ENCODE data around the gene GJA5. TPM values are rescaled to one million over a fixed set of nuclear protein-coding genes. Genes with fewer than 3 reads are reported as not detected.

Gene GJA5
- total RNA-seq, 2 experiments from 2014 or later: not detected

GRCh38 chr1:147781056-147781471 lies 20.7 kb upstream of the GJA5 start:
- CTCF ChIA-PET: interaction anchor here (1.3 to 1.7 kb wide), 2 partner anchors 112 to 154 kb away, joined by 3 to 4 read pairs; no protein-coding TSS in a partner anchor
- no peaks in the 10 kb centered on the region for H3K9me3 Mint-ChIP-seq
- H3K4me3 Mint-ChIP-seq: no peak overlapping the region
- H3K36me3 Mint-ChIP-seq (ENCODE audit: low read depth): no peaks in the 10 kb centered on the region
- no peak for DNase-seq
- H3K4me1 Mint-ChIP-seq: no peaks in the 10 kb centered on the region
- POLR2A ChIA-PET: no interaction called here
- H3K27me3 Mint-ChIP-seq: peaks cover 16% of the 10 kb centered on the region
- H3K27ac Mint-ChIP-seq: no peak overlapping the region

DNA sequence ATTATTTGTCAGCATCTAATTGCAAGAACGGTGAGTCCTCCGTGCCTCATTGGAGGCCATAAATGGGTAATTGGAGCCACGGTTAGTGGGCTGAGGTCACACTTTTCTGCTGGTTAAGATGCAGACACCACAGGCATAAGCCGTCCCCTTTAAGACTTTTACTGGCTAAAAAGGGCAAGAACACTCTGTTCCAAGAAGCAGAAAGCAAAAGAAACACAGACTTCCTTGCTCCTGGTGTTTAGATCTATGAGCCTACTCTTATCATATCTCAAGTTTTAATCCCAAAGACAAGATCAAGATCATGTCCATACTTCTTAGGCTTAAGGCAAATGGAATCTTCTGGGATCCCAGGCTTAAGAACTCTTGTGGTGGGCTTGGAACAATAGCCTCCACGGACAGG lies 17.3 kb upstream of the GJA5 start:
- CTCF ChIA-PET: no interaction called here
- H3K27ac Mint-ChIP-seq: no peak overlapping the region
- POLR2A ChIA-PET: no interaction called here
- H3K9me3 Mint-ChIP-seq: no peaks in the 10 kb centered on the region
- no peaks in the 10 kb centered on the region for H3K36me3 Mint-ChIP-seq (ENCODE audit: low read depth)
- H3K4me1 Mint-ChIP-seq: no peaks in the 10 kb centered on the region
- peaks cover 25% of the 10 kb centered on the region for H3K27me3 Mint-ChIP-seq
- no peak overlapping the region for H3K4me3 Mint-ChIP-seq
- no peak for DNase-seq

DNA sequence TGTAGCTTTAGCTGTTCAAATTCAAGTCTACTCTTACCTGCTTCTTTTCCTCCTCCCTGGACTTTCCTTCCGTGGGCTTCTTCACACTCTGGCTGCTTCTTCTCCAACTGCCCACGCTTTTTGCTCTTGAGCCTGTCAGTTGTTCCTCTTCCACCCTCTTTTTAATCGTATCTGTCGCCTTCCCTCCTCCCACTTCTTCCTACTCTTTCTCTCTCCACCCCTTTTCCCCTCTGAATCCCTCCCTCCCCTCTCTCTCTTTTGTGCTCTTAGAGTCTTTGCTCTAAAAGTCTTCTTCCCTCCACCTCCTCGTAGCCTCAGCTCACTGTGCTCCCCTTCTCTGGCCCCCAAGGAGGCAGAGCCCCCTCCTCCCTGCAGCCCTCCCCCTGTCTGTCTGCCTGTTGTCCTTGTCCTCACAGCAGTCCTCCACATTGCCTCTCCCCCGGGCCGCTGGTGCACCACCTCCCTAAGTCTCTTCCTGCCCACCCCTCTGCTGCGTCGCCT lies 12.9 kb upstream of the GJA5 start:
- POLR2A ChIA-PET: no interaction called here
- H3K27me3 Mint-ChIP-seq: peaks cover 26% of the 10 kb centered on the region
- DNase-seq: no peak
- H3K9me3 Mint-ChIP-seq: no peaks in the 10 kb centered on the region
- no peak overlapping the region for H3K4me3 Mint-ChIP-seq
- CTCF ChIA-PET: no interaction called here
- H3K36me3 Mint-ChIP-seq (ENCODE audit: low read depth): no peaks in the 10 kb centered on the region
- no peak overlapping the region for H3K27ac Mint-ChIP-seq
- H3K4me1 Mint-ChIP-seq: no peaks in the 10 kb centered on the region

DNA sequence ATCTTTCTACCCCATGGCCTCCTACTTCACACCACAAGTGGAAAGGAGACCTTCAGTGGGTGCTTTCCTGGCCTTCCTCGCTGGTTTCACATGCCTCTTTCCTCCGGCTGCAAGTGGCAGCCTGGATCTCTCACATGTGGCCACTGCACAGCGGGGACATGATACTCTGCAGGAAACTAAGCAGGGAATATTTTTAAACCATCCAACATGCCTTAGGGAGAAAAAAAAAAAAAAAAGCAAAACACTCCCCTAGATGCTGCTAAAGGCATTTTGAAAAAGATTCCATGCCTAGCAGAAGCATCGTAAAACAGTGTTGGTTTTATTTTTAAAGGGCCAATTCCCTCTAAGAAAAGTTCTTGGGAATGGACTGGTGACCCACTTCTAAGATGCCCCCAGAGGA lies 12.2 kb upstream of the GJA5 start:
- H3K27ac Mint-ChIP-seq: no peak overlapping the region
- no peak for DNase-seq
- CTCF ChIA-PET: no interaction called here

GRCh38 chr1:147771226-147772125 lies 11.1 kb upstream of the GJA5 start:
- POLR2A ChIA-PET: no interaction called here
- CTCF ChIA-PET: no interaction called here
- peaks cover 21% of the 10 kb centered on the region for H3K27me3 Mint-ChIP-seq
- H3K4me3 Mint-ChIP-seq: no peak overlapping the region
- DNase-seq: no peak
- no peaks in the 10 kb centered on the region for H3K4me1 Mint-ChIP-seq
- H3K27ac Mint-ChIP-seq: no peak overlapping the region
- no peaks in the 10 kb centered on the region for H3K36me3 Mint-ChIP-seq (ENCODE audit: low read depth)
- no peaks in the 10 kb centered on the region for H3K9me3 Mint-ChIP-seq

More for the DNA sequence above, 12.2 kb upstream of the GJA5 start:
- POLR2A ChIA-PET: no interaction called here
- H3K4me1 Mint-ChIP-seq: no peaks in the 10 kb centered on the region
- no peak overlapping the region for H3K4me3 Mint-ChIP-seq
- no peaks in the 10 kb centered on the region for H3K9me3 Mint-ChIP-seq
- no peaks in the 10 kb centered on the region for H3K36me3 Mint-ChIP-seq (ENCODE audit: low read depth)
- H3K27me3 Mint-ChIP-seq: peaks cover 26% of the 10 kb centered on the region

DNA sequence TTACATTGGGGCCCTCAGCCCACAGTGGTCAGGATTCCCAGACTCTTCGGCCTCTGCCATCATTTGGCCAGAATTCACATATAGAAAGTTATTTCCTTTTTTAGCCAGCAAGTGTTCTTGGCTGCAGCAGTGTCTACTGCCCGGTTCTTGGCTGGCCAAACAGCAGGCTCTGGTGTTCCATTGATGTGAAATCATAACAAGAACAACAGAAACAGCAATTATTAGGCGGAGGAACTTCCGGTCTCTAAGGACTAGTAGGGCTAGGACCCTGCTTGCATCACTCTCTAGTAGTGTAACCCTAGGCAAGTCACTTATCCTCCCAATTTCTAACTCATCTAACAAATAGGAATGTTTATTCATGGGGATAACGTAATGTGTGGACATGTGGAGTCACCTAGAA lies 8.7 kb upstream of the GJA5 start:
- H3K9me3 Mint-ChIP-seq: no peaks in the 10 kb centered on the region
- peaks cover 16% of the 10 kb centered on the region for H3K27me3 Mint-ChIP-seq
- no peaks in the 10 kb centered on the region for H3K36me3 Mint-ChIP-seq (ENCODE audit: low read depth)
- H3K27ac Mint-ChIP-seq: no peak overlapping the region
- no peak for DNase-seq
- peaks cover under 1% of the 10 kb centered on the region for H3K4me1 Mint-ChIP-seq
- ChIA-PET CTCF (no interaction called here), POLR2A (no interaction called here)
- H3K4me3 Mint-ChIP-seq: no peak overlapping the region

- POLR2A ChIA-PET: no interaction called here
- CTCF ChIA-PET: no interaction called here
- no peak overlapping the region for H3K27ac Mint-ChIP-seq
- no peaks in the 10 kb centered on the region for H3K9me3 Mint-ChIP-seq
- H3K4me3 Mint-ChIP-seq: no peak overlapping the region
- H3K4me1 Mint-ChIP-seq: peaks cover 2% of the 10 kb centered on the region
- no peak for DNase-seq
- peaks cover 14% of the 10 kb centered on the region for H3K27me3 Mint-ChIP-seq
- H3K36me3 Mint-ChIP-seq (ENCODE audit: low read depth): no peaks in the 10 kb centered on the region
Observed at GRCh38 chr1:147768582-147768981, 8.2 kb upstream of the GJA5 start.

- Mint-ChIP-seq H3K9me3 (no peaks in the 10 kb centered on the region), H3K4me3 (no peak overlapping the region), H3K36me3 (ENCODE audit: low read depth) (no peaks in the 10 kb centered on the region), H3K4me1 (peaks cover 5% of the 10 kb centered on the region), H3K27me3 (peaks cover 10% of the 10 kb centered on the region), H3K27ac (no peak overlapping the region)
- POLR2A ChIA-PET: no interaction called here
- CTCF ChIA-PET: no interaction called here
- no peak for DNase-seq
Observed at GRCh38 chr1:147768101-147768500, 7.7 kb upstream of the GJA5 start.

GRCh38 chr1:147762233-147763024 lies 2.0 kb upstream of the GJA5 start:
- H3K36me3 Mint-ChIP-seq (ENCODE audit: low read depth): no peaks in the 10 kb centered on the region
- DNase-seq: no peak
- peak overlapping the region; percentile 26 for H3K27ac Mint-ChIP-seq
- H3K4me3 Mint-ChIP-seq: no peak overlapping the region
- H3K9me3 Mint-ChIP-seq: no peaks in the 10 kb centered on the region
- peaks cover 23% of the 10 kb centered on the region for H3K4me1 Mint-ChIP-seq
- CTCF ChIA-PET: no interaction called here
- no peaks in the 10 kb centered on the region for H3K27me3 Mint-ChIP-seq
- POLR2A ChIA-PET: no interaction called here

GRCh38 chr1:147758379-147759100 lies 1.9 kb downstream of the GJA5 start:
- DNase-seq: no peak
- peaks cover 21% of the 10 kb centered on the region for H3K4me1 Mint-ChIP-seq
- POLR2A ChIA-PET: no interaction called here
- no peak overlapping the region for H3K27ac Mint-ChIP-seq
- no peaks in the 10 kb centered on the region for H3K9me3 Mint-ChIP-seq
- no peaks in the 10 kb centered on the region for H3K36me3 Mint-ChIP-seq (ENCODE audit: low read depth)
- H3K27me3 Mint-ChIP-seq: no peaks in the 10 kb centered on the region
- no peak overlapping the region for H3K4me3 Mint-ChIP-seq
- CTCF ChIA-PET: no interaction called here

- Mint-ChIP-seq H3K36me3 (ENCODE audit: low read depth) (no peaks in the 10 kb centered on the region), H3K4me3 (no peak overlapping the region), H3K9me3 (no peaks in the 10 kb centered on the region), H3K27me3 (no peaks in the 10 kb centered on the region), H3K27ac (no peak overlapping the region), H3K4me1 (peaks cover 9% of the 10 kb centered on the region)
- ChIA-PET POLR2A (interaction anchor here (0.6 kb wide), 1 partner anchor 14 kb away, joined by 4 read pairs; no protein-coding TSS in a partner anchor), CTCF (no interaction called here)
- DNase-seq: no peak
Observed at GRCh38 chr1:147757015-147757990, 3.1 kb downstream of the GJA5 start.

DNA sequence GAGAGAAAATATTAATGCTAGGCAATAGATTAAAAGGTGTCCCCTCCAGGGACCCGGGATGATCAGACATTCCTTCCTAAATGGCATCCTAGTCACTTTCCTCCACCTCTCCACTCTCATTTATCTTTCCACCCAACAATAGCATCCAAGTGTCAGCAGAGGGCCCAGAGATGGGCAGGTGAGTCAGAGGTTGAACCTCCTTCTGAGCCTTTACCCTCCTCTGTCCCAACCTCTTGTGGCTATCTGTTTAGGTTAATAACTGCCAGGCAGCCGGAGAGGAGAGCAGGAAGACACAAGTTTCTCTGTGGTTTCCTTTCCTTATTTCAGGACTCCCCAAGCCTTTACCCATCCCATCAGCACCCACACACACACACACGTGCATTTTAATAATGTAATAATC lies 4.1 kb downstream of the GJA5 start:
- Mint-ChIP-seq H3K27me3 (no peaks in the 10 kb centered on the region), H3K36me3 (ENCODE audit: low read depth) (no peaks in the 10 kb centered on the region), H3K4me3 (no peak overlapping the region), H3K27ac (no peak overlapping the region), H3K9me3 (no peaks in the 10 kb centered on the region), H3K4me1 (no peaks in the 10 kb centered on the region)
- no peak for DNase-seq
- POLR2A ChIA-PET: no interaction called here
- CTCF ChIA-PET: no interaction called here

Data from activated CD4-positive, alpha-beta memory T cell treated with anti-CD3 and anti-CD28 coated beads, Interleukin-2, amount 10 ng/mL, durations not matched to agents 7 days and 5 days (primary cell).